Calu3 (cell line): ENCODE measurements around the gene AREL1. TPM values are rescaled to one million over a fixed set of nuclear protein-coding genes. Genes with fewer than 3 reads are reported as not detected.

Experiments used
- BruUV-seq: library from RNA; stranded (reverse); fragments of 400-500 nt; replicated peaks from 2 replicates; lab custom pipeline; 2021; lab: Mats Ljungman, UMichigan
- CTCF ChIA-PET: fragments of 300-600 bp; sonication (Branson Sonifier 250); formaldehyde crosslinking; loops from one replicate; lab custom pipeline; 2022; ENCODE audit warnings: antibody characterized with exemption; lab: Charles Lee
- DNase-seq: peaks from one replicate; pipeline ENCODE4 v3.0.0; 2022
- H3K27ac Mint-ChIP-seq: one replicate; pipeline ENCODE4 v1.8.0; 2022; ENCODE audit warnings: mixed read lengths; ENCODE audit not compliant: unreplicated experiment
- H3K27me3 Mint-ChIP-seq: one replicate; pipeline ENCODE4 v1.8.0; 2022; ENCODE audit warnings: mixed read lengths; ENCODE audit not compliant: unreplicated experiment
- H3K36me3 Mint-ChIP-seq: one replicate; pipeline ENCODE4 v1.8.0; 2022; ENCODE audit warnings: mild to moderate bottlenecking, moderate library complexity, mixed read lengths; ENCODE audit not compliant: insufficient read depth, unreplicated experiment
- H3K4me1 Mint-ChIP-seq: one replicate; pipeline ENCODE4 v1.8.0; 2022; ENCODE audit warnings: mild to moderate bottlenecking, low read depth, mixed read lengths; ENCODE audit not compliant: unreplicated experiment
- H3K4me3 Mint-ChIP-seq: one replicate; pipeline ENCODE4 v1.8.0; 2022; ENCODE audit warnings: mild to moderate bottlenecking, low read depth, moderate library complexity, mixed read lengths; ENCODE audit not compliant: unreplicated experiment
- H3K9me3 Mint-ChIP-seq: one replicate; pipeline ENCODE4 v1.8.0; 2022; ENCODE audit warnings: low read depth, mixed read lengths; ENCODE audit not compliant: unreplicated experiment
- CTCF ChIP-seq: fragments of 200-600 bp; IDR thresholded peaks from one replicate; pipeline ENCODE4 v1.8.0; 2022; ENCODE audit warnings: antibody characterized with exemption; ENCODE audit not compliant: unreplicated experiment
- intact Hi-C: fragments of 100-400 bp; cut with micrococcal nuclease; formaldehyde crosslinking; loops from one replicate; pipeline ENCODE4 v1.10.0; 2022; ENCODE audit not compliant: unreplicated experiment
- total RNA-seq: library from RNA; stranded (reverse); gene quantifications from 2 replicates; pipeline ENCODE4 v1.2.3, GENCODE V29; 2022

Gene AREL1
- total RNA-seq, 1 experiment from 2014 or later = 31.9 TPM

- no peak for DNase-seq
- BruUV-seq = no TSS peak
- Mint-ChIP-seq H3K36me3 (no peaks in the 10 kb centered on the region), H3K4me1 (no peaks in the 10 kb centered on the region), H3K27me3 (no peaks in the 10 kb centered on the region), H3K27ac (no peak overlapping the region), H3K9me3 (no peaks in the 10 kb centered on the region), H3K4me3 (no peak overlapping the region)
- intact Hi-C loops = no loop called here
- no peak for TF ChIP-seq CTCF
- CTCF ChIA-PET = no interaction called here
Measured at GRCh38 chr14:74653386-74654138, 59.3 kb downstream of the AREL1 start.

- no peaks in the 10 kb centered on the region for H3K9me3 Mint-ChIP-seq
- no peaks in the 10 kb centered on the region for H3K36me3 Mint-ChIP-seq
- no peaks in the 10 kb centered on the region for H3K27me3 Mint-ChIP-seq
- CTCF ChIA-PET = interaction anchor here (0.6 kb wide), 1 partner anchor 321 kb away, joined by 3 read pairs; no protein-coding TSS in a partner anchor
- intact Hi-C loops = no loop called here
- no peak for DNase-seq
- no peak for TF ChIP-seq CTCF
- no peaks in the 10 kb centered on the region for H3K4me1 Mint-ChIP-seq
- no TSS peak for BruUV-seq
- no peak overlapping the region for H3K27ac Mint-ChIP-seq
- no peak overlapping the region for H3K4me3 Mint-ChIP-seq
Measured at GRCh38 chr14:74652541-74652940, 60.3 kb downstream of the AREL1 start.

DNA sequence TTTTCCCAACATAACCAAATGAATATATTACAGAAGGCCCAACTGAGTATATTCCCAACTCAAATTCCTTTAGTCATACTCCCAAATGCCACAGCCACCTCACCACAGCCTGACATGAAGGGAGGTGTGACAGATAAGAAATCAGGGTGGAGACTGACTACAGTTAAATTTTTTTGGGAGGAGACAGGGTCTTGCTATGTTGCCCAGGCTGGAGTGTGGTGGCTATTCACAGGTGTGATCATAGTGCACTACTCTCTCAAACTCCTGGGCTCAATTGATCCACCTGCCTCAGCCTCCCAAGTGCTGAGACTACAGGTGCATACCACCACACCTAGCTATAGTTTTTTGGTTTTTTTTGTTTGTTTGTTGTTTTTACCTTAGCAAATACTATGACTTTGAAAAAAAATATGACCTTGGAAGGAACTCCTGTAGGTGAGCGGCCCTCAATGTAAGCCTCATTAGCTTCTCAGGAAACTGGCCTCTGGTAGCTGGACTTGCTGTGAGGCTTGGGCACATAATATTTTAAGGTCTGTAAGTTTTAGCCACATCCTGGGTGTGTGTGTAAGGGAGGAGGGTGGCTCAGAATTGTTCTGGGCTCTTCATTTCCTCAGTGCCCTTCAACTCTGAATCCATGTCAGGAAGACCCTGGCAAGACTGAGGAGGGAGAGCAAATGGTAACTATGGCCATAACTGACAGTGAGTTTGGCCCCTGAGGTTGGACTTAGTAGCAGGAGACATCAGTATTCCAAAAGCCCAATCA, 61.8 kb downstream of the AREL1 start:
- DNase-seq = no peak
- Mint-ChIP-seq H3K4me1 (no peaks in the 10 kb centered on the region), H3K27me3 (no peaks in the 10 kb centered on the region), H3K4me3 (no peak overlapping the region), H3K27ac (no peak overlapping the region), H3K9me3 (no peaks in the 10 kb centered on the region), H3K36me3 (no peaks in the 10 kb centered on the region)
- no TSS peak for BruUV-seq
- intact Hi-C loops = no loop called here
- CTCF ChIA-PET = no interaction called here
- no peak for TF ChIP-seq CTCF

DNA sequence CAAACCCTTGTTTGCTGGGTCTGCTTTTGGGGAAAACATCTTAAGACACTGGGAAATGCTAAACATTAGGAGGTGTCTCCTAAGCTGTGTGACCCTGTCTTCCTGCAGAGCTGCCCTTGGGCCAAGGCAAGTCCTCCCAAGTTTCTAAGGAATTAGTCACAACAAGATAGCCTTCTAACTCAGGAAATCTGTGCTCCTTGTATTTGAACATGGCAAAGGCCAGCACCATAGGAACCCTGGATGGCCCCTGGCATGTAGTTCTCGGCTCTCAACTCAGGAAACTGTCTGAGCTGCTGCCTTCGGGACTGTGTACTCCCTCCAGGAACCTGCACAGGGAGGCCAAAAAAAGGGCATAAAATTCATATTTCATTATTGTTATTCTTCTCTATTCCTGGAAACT, 63.2 kb downstream of the AREL1 start:
- Mint-ChIP-seq H3K9me3 (no peaks in the 10 kb centered on the region), H3K27me3 (no peaks in the 10 kb centered on the region), H3K36me3 (no peaks in the 10 kb centered on the region), H3K4me1 (no peaks in the 10 kb centered on the region), H3K4me3 (no peak overlapping the region), H3K27ac (no peak overlapping the region)
- BruUV-seq = no TSS peak
- DNase-seq = no peak
- TF ChIP-seq CTCF = no peak
- intact Hi-C loops = no loop called here
- CTCF ChIA-PET = no interaction called here
